GM12874 (cell line): ENCODE data around the gene MAML2.

Source experiments
- CTCF ChIP-seq: IDR thresholded peaks from 2 replicates; pipeline ENCODE4 v1.5.1; 2011; ENCODE audit warnings: low read depth, mild to moderate bottlenecking, control low read depth, low read length, moderate library complexity; ENCODE audit not compliant: insufficient read depth

The MAML2 gene

GRCh38 chr11:96004862-96005261 is 338.1 kb downstream of the MAML2 start:
- no peak for TF ChIP-seq CTCF

- no peak for TF ChIP-seq CTCF
Measured at GRCh38 chr11:96002754-96003290, 340.2 kb downstream of the MAML2 start.

GRCh38 chr11:96002339-96002738 is 340.7 kb downstream of the MAML2 start:
- no peak for TF ChIP-seq CTCF

- no peak for TF ChIP-seq CTCF
Measured at GRCh38 chr11:96001037-96001436, 342.0 kb downstream of the MAML2 start.

GRCh38 chr11:95999711-96000406 is 343.1 kb downstream of the MAML2 start:
- TF ChIP-seq CTCF: no peak

- TF ChIP-seq CTCF: no peak
Measured at GRCh38 chr11:95996621-95997235, 346.3 kb downstream of the MAML2 start.

- TF ChIP-seq CTCF: no peak
Measured at GRCh38 chr11:95994329-95994728, 348.7 kb downstream of the MAML2 start.
